Lung (tissue), 12 donors: Measurements from ENCODE around the gene SLC4A3. TPM values are rescaled to one million over a fixed set of nuclear protein-coding genes. Genes with fewer than 3 reads are reported as not detected.

Experiments
- ATAC-seq: fragments of 200-7000 bp; cut with Tn5 transposase; one replicate; pipeline ENCODE4 v1.9.1; 2020; ENCODE audit warnings: moderate number of reproducible peaks; ENCODE audit not compliant: insufficient read depth, low FRiP score
- DNase-seq, 3 donors: peaks; one replicate each; pipeline ENCODE4 v3.0.0-alpha.2; 2013 to 2017
- H3K27ac ChIP-seq, 2 donors: one replicate each; pipeline ENCODE4 v1.5.1; 2013; ENCODE audit warnings: mild to moderate bottlenecking in 2 of 2, moderate library complexity in 2 of 2, control low read depth in 1 of 2, inconsistent platforms in 1 of 2, low read depth in 1 of 2, low read length in 1 of 2
- H3K27me3 ChIP-seq, 3 donors: one replicate each; pipeline ENCODE4 v1.5.1; 2013; ENCODE audit warnings: low read length in 2 of 3; ENCODE audit not compliant: control insufficient read depth in 3 of 3, insufficient read depth in 3 of 3
- H3K36me3 ChIP-seq, 4 donors: one replicate each; pipeline ENCODE4 v1.5.1; 2013; ENCODE audit warnings: low read length in 4 of 4, mild to moderate bottlenecking in 1 of 4, moderate library complexity in 1 of 4; ENCODE audit not compliant: control insufficient read depth in 4 of 4, insufficient read depth in 4 of 4
- H3K4me1 ChIP-seq, 5 donors: one replicate each; pipeline ENCODE4 v1.5.1; 2013; ENCODE audit warnings: low read length in 5 of 5, mild to moderate bottlenecking in 2 of 5, moderate library complexity in 1 of 5; ENCODE audit not compliant: control insufficient read depth in 5 of 5, insufficient read depth in 5 of 5
- H3K4me3 ChIP-seq: one replicate; pipeline ENCODE4 v1.5.1; 2013; ENCODE audit warnings: mild to moderate bottlenecking, control low read depth, moderate library complexity
- H3K9ac ChIP-seq, 2 donors: one replicate each; pipeline ENCODE4 v1.5.1; 2013; ENCODE audit warnings: low read length in 2 of 2, control low read depth in 1 of 2; ENCODE audit not compliant: insufficient read depth in 1 of 2
- H3K9me3 ChIP-seq, 4 donors: one replicate each; pipeline ENCODE4 v1.5.1; 2013; ENCODE audit warnings: low read length in 3 of 4, mild to moderate bottlenecking in 1 of 4, moderate library complexity in 1 of 4; ENCODE audit not compliant: control insufficient read depth in 4 of 4, insufficient read depth in 3 of 4
- WGBS, 2 donors: extraction: QIAGEN DNeasy Blood & Tissue Kit; methylation state at CpG; one replicate each; pipeline ENCODE4 v1.1.7; 2013; 5-methylcytosine and 5-hydroxymethylcytosine counted together
- polyA plus RNA-seq, 2 donors: library from polyadenylated mRNA; stranded (reverse); fragments of 200-250 nt; gene quantifications; one replicate each; pipeline ENCODE4 v1.2.1, GENCODE V29; 2013
- total RNA-seq, 2 donors: library from RNA; depleted of rRNA in 1 of 2; stranded (reverse); fragments of >200 nt in 1 of 2; gene quantifications; one replicate each; pipeline ENCODE4 v1.2.1, GENCODE V29; 2014 to 2021
- TF ChIP-seq, protein P1 (sequence below): IDR thresholded peaks from 2 replicates; pipeline ENCODE4 v1.5.1; 2012; ENCODE audit warnings: mild to moderate bottlenecking; ENCODE audit errors: control extremely low read depth, extremely low read depth
- donor health status: control.
- donor health status: control.
- donor health status: Bipolar disorder and iron deficiency.
- donor health status: healthy.
- donor health status: DM: yes; HTN: yes; CAD: no.

Gene SLC4A3
- total and polyA plus RNA-seq, 4 donors: 0.59 to 3.2 (median 1.2) TPM

DNA sequence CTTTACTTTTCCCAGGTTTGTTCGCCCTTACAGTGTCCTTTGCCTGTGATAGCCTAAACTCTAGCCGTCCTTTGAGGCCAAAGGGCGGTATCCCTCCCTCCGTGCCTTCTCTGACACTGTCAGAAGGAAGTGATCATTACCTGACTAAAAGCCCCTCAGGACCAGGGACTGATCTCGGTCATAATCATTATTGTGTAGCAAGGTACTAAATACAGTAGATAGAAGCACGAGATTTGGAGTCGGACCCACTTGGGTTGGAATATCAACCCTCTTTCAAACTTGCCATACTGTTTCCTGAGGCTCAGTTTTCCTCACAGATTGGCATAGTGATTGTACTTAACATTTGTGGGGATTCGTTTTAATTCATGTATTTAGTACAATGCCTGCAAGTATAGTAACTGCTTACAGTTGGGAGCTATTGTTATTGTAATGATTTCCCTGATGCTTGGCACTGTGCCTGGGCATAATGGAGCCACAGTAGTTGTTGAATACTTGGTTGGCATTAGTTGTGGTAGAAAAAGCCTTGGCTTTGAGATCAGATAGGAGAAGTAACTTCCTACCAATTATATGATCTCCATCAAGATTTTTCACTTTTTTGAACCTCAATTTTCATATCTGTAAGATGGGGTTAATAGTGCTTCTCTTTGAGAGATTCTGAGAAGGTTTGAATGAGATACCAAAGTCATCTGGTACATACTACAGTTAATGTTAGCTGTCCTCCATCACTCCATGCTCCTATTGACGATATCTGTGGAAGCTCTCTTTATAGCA lies 28.9 kb upstream of the SLC4A3 start:
- H3K9me3 ChIP-seq: no peaks in the 10 kb centered on the region
- H3K27me3 ChIP-seq: no peaks in the 10 kb centered on the region
- TF ChIP-seq, protein P1, sequence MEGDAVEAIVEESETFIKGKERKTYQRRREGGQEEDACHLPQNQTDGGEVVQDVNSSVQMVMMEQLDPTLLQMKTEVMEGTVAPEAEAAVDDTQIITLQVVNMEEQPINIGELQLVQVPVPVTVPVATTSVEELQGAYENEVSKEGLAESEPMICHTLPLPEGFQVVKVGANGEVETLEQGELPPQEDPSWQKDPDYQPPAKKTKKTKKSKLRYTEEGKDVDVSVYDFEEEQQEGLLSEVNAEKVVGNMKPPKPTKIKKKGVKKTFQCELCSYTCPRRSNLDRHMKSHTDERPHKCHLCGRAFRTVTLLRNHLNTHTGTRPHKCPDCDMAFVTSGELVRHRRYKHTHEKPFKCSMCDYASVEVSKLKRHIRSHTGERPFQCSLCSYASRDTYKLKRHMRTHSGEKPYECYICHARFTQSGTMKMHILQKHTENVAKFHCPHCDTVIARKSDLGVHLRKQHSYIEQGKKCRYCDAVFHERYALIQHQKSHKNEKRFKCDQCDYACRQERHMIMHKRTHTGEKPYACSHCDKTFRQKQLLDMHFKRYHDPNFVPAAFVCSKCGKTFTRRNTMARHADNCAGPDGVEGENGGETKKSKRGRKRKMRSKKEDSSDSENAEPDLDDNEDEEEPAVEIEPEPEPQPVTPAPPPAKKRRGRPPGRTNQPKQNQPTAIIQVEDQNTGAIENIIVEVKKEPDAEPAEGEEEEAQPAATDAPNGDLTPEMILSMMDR: no peak
- DNase-seq (no peak), ATAC-seq (no peak)
- peaks cover 3 to 19% (median 13%) of the 10 kb centered on the region in 4 donors for H3K36me3 ChIP-seq
- peak overlapping the region; percentile 92 to 93 for H3K27ac ChIP-seq
- H3K9ac ChIP-seq: peak overlapping the region; percentile 78 to 99
- H3K4me1 ChIP-seq: peaks cover 0 to 32% (median 14%) of the 10 kb centered on the region in 5 donors
- WGBS, 2 donors: 27 to 41% methylated on average over 9 of the region's 9 CpGs
- peak overlapping the region; percentile 52 for H3K4me3 ChIP-seq

DNA sequence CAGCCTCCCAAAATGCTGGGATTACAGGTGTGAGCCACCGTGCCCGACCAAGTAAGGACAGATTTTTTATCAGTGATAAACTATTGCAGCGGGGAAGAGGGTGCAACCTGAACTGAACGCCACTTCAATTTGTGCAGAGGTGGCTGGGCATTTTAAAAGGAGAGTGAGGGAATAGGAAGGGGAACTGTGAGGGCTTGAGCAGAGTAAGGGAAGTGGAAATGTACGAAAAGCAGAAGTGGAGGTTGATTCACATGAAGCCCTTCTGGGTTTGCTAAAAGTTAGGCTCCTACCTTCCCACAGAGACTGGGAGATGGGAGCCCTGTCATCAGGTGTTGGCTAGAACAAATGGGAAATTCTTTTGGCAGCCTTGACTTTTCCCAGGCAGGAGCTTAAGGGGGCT lies 23.7 kb upstream of the SLC4A3 start:
- peaks cover 7 to 47% (median 33%) of the 10 kb centered on the region in 4 donors for H3K36me3 ChIP-seq
- no peaks in the 10 kb centered on the region for H3K9me3 ChIP-seq
- ATAC-seq (no peak), DNase-seq (no peak)
- H3K4me1 ChIP-seq: no peaks in the 10 kb centered on the region
- no peak overlapping the region for H3K9ac ChIP-seq
- H3K27me3 ChIP-seq: no peaks in the 10 kb centered on the region
- H3K27ac ChIP-seq: no peak overlapping the region
- TF ChIP-seq, protein P1: no peak
- WGBS, 2 donors: 30 to 69% methylated on average over 5 of the region's 5 CpGs
- H3K4me3 ChIP-seq: no peak overlapping the region

DNA sequence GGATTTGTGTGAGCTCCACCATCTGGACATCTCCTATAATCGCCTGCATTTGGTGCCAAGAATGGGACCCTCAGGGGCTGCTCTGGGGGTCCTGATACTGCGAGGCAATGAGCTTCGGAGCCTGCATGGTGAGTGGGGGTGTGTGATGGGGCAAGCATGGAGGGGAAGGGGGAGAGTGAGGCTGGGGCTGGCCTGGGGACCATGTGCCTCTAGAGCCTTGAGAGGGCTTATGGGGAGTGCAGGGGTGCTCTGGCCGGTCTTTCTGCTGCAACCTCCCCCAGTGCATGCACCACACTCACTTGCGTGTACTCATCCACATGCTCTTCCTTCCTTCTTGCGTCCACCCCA lies 21.8 kb upstream of the SLC4A3 start:
- TF ChIP-seq, protein P1: no peak
- H3K9me3 ChIP-seq: no peaks in the 10 kb centered on the region
- H3K4me1 ChIP-seq: no peaks in the 10 kb centered on the region
- H3K27me3 ChIP-seq: no peaks in the 10 kb centered on the region
- H3K27ac ChIP-seq: no peak overlapping the region
- peaks cover 7 to 56% (median 34%) of the 10 kb centered on the region in 4 donors for H3K36me3 ChIP-seq
- WGBS, 2 donors: 89 to 94% methylated on average over 6 of the region's 6 CpGs
- H3K4me3 ChIP-seq: no peak overlapping the region
- DNase-seq (no peak), ATAC-seq (no peak)
- no peak overlapping the region for H3K9ac ChIP-seq
